GM21423 (cell line): ENCODE measurements around the gene BORCS8.

Experiments
- ATAC-seq: cut with Tn5 transposase; IDR thresholded peaks from one replicate; pipeline ENCODE4 v1.9.1; 2021; ENCODE audit warnings: mild to moderate bottlenecking, moderate library complexity; ENCODE audit not compliant: unreplicated experiment

Gene BORCS8

DNA sequence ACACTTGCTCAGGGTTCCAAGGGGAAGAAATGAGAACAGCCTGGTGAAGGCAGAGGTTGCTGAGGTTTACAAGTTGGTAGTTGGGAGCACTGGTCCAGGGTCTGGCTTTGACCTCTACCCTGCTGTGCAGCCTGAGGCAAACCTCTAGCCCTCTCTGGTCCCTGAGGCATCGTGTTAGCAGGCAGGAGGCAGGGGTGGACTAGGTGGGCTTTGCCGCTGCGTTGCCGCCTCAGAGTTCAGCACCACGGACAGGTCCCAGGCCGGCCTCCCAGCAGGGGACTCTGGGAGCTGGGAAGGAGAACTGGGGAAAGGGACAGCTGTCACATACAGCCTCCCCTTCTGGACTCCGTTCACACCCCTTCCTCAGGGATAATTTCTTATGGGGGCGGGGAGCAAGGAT is 22.9 kb upstream of the BORCS8 start:
- ATAC-seq: no peak

DNA sequence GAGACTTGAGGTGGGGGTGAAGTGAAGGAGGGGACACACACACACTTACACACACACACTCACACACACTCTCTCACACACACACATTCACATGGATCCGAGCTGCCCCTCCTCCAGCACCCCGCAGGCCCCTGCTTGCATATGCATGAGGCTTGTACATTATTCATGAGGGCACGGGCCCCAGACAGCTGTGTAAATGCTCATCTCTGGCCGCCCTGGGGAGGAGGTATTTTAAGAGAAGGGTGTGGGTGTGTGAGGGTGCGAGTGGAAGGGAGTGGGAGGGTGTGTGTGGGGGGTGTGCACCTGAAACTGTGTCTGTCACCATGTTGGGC is 22.2 kb upstream of the BORCS8 start:
- no peak for ATAC-seq

DNA sequence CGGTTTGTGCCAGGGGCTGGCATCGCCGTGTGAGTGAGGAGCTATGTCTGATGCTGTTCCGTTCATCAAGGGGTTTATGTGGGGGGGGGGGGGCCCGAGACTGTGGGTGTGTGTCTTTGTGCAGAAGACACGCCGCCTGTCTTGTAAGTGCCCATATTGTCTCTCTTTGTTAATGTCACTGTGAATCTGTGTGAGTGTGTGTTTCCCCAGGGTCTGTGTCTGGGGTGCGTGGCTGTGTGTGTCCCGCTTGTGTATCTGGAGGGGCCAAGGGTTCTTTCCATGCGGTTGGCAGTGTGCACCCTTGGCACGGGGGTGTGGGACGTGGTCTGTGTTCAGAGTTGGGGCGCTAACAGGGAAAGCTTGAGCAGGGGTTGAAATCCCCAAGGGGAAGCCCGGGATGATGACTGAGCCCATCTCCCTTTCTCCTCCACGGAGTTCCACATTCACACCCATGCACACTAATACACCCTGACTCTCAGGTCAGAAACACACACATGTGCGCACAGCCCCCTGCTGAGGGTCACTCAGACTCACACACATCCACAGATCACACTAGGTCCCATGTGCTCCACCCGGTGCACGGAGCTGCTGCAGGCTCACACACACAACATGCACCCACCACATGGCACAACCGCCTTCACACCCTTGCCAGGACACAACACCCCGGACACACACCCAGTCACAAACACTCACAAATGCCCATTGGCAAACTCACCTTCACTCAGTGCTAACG is 21.6 kb upstream of the BORCS8 start:
- ATAC-seq: no peak

DNA sequence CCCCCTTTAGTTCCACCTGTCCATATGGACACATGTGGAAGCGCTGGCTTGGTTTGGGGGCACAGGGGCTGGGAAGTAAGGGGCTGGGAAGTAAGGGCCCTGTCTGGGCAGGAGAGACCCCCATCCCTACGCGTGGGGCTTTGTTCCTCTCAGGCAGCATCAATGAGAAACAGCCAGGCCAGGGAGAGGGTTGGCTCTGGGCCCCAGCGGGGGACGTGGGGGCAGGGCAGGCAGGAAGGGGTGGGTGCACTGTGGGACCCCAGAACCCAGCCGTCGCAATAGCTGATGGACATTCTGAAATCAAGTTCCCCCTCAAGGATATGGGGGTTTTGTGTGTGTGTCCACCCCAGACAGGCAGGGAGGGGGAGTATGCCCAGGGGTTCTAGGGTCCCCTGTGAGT is 21.0 kb upstream of the BORCS8 start:
- ATAC-seq: no peak

DNA sequence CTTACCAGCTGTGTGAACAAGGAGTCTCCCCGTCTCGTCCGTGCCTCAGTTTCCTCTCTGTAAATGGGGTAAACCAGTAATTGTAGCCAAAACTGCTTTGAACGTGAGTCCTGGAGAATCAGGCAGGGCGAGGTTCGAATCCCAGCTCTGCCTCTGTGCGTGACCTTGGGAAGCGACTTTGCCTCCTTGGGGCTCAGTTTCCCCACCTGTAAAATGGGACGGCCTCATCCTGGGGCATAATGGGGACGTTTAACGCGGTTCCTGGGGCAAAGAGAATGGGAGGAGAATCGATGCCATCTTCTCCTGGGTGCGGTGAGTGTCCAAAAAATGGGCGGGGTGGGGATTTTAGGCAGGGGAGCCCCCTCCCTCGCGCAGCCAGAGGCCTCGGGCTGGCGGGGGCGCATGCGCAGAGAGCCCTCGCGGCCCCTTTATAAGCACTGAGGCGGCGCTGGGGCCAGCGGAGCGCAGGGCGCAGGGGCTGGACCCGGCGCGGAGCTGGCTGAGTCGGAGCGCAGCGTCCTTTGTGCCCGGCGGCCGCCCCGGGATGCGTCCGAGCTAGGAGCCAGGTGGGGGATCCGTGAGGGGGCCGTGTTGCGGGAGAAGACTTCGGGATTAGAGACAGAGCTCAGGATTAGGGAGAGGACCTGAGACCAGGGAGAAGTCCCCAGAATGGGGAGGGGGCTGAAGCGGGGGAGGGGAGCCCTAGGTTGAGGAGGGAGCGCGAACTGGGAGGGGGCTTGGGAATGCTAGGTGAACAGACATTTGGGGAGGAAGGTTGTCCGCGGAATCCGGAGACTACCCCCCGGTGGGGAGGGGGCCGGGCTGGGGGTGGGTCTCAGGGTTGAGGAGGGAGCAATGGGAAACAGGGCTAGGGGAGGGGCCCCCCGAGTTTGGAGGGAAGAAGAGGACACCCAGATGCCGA is 19.8 kb upstream of the BORCS8 start, which contains the start of gene NCAN:
Gene NCAN, plus strand, starts transcription at position 460 of the 922 bp plus-strand sequence. CDS start 4,996 bp downstream, outside the sequence.
- no peak for ATAC-seq

DNA sequence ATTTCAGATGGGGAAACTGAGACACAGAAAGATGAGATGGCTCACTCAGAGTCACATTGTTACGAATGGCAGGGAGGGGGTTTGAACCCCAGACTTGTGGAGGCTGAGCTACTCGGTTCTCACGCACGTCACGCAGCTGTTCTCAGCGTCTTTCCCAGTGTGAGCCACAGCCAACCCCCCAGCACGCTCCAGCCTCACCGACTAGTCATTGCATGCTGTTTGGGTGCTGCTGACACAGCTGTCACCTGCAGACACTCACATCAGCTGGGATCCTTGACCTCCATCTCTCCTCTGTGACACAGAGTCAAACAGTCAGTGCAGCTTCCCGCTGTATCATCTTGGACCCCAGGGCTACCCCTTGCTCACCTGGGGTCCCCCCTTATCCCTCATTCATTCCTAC is 17.4 kb upstream of the BORCS8 start:
- ATAC-seq: no peak

DNA sequence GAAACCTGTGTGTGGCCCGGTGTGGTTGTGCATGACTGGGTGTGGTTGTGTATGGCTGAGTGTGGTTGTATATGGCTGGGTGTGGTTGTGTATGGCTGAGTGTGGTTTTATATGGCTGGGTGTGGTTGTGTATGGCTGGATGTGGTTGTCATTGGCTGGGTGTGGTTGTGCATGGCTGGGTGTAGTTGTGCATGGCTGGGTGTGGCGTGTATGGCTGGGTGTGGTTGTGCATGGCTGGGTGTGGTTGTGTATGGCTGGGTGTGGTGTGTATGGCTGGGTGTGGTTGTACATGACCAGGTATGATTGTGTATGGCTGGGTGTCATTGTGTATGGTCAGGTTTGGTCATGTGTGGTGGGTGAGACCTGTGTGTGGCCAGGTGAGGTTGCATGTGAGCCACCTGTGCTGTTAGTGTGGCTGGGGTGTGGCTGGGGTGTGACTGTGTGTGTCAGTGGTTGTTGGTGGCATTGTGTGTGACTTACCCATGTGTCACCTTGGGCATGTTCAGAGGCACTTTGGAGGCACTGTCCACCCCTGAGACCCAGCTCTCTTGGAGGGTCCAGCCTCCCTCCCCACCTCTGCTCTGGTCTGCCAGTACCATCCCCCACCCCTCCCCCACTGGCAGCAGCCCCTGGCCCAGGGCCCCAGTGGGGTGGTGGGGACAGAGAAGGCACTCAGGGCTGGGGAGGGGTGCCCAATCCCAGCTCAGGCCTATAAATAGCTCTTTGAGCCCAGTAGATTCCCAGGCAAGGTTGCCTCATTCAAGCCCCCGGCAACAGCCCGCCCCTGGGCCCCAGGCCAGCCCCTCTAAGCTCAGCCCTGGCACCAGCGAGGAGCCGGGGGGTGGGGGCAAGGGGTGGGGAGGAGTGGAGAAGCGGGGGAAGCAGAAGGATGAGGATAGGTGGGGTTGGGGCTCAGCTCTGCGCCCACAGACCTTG is 16.0 kb upstream of the BORCS8 start:
- no peak for ATAC-seq

DNA sequence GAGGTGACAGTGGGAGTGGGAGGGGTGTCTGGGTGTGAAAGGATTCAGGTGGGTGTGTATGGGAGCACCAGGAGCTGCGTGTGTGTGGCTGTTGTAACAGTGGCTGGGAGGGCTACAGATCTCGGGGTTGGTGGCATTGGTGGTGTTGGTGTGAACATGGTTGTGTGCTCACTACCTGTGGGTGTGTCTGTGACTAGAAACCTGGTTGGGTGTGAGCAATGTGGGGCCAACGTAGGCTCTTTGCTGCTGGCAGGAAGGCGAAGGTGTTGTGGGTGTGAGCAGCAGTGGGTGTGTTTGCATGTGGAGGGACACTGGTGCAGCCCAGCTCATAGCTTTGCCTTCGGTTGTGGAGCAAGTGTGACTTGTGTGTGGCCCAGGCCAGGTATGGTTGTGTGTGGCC is 15.0 kb upstream of the BORCS8 start:
- ATAC-seq: no peak

DNA sequence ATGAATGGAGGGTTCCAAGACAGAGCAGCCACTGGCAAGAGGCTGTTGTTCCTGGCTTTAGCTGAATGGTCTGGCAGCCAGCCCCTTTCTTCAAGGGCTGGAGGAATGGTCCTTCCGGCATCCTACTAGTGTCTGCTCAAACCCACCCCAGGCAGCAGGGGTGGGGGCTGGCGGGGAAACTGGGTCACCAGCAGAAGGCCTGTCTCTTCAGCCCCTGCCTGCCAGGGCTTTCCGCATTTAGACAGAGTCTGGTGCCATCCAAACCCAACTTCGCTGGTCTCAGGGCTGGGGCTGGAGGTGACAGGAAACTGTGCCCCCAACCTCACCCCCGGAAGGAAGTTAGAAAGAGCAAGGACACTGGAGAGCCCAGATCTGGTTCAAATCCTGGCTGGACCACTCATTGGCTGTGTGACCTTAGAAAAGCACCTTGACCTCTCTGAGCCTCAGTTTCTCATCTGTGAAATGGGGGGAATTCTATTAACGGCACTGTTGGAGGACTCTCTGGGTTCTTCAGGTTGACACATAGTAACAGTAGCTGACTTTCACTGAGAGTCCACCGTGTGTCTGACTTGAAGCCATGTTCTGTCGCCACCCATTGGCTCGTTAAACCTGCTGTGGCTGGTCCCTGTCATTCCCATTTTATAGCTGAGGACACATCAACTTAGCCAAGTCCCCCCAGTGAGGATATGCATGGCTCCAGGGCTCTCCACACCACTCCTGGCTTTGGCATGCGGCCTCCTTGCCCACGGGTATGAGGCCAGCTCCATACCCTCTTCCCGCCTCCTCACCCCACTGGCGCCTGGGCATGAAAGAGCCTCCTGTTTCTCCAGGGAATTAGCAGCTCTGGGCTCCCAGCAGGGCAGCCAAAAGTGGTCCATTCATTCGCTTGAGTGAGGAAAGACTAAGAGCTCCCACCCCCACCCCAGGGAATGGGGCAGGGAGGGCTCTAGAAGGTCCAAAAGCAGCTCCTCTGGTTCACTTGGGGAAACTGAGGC is 13.8 kb upstream of the BORCS8 start:
- no peak for ATAC-seq

DNA sequence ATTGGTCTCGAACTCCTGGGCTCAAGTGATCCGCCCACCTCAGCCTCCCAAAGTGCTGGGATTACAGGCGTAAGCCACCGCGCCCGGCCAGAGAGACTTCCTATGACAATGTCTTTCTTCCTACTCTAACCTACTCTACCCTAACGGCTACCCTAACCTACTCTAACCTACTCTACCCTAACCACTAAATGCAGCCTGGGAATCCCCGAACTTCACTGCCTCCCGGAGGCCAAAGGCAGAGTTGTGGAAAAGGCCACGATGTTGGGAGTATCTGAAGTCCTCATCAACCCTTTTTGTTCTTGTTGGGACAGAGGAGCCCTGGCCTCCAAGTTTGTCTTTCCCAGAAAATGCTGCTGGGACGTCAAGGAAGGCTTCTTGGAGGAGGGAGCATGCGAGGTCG is 12.2 kb upstream of the BORCS8 start:
- no peak for ATAC-seq

DNA sequence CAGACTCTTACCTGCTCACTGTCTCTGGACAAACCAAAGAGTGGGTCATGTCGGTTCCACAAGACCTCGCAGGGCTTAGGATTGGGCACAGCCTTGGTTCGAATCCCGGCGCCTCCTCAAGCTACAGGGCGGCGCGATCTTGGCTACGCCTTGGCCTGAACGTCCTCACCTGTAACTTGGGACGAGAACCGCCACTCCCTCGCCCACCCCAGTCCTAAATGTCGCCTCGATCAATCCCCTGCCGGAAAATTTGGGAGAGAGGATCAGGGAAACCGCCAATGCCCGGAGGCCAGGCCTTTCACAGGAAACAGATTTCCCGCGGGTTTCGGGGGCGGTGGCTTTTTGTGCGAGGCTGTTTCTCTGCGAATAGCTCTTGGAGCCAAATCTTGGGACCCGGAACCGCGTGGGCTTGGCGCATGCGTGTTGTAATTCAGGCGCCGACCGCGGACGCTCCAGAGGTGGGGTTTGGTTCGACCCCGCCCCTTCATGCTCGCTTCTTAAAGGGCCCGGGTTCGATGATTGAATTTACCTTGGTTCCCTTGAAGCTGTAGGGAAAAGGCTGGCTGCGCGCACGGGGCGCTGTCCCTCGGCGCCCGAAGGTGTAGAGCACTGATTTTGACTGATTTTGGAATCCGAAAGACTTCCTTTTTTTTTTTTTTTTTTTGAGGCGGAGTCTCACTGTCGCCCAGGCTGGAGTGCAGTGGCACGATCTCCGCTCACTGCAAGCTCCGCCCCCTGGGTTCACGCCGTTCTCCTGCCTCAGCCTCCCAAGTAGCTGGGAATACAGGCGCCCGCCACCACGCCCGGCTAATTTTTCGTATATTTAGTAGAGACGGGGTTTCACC is 11.3 kb upstream of the BORCS8 start, which contains the start of gene NR2C2AP:
Gene NR2C2AP, minus strand, starts transcription at position 403 of the 845 bp plus-strand sequence. Its CDS starts 354 bp downstream, at position 49.
- ATAC-seq: peak; percentile 79

DNA sequence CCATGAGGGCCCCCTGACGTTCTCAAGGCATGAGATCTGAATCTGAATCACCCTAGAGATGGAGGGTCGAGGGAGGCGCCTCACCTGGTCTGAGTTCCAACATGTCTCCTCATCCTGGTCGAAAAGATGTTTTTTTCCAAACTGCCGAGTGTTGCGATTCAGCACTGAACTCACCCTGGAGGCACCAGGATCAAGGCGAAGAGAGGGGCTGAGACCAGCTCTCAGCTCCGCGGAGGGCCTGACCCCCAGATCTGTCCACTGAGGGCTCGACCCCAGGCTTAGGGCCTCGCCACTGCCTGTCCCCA is 10.7 kb upstream of the BORCS8 start:
- no peak for ATAC-seq

DNA sequence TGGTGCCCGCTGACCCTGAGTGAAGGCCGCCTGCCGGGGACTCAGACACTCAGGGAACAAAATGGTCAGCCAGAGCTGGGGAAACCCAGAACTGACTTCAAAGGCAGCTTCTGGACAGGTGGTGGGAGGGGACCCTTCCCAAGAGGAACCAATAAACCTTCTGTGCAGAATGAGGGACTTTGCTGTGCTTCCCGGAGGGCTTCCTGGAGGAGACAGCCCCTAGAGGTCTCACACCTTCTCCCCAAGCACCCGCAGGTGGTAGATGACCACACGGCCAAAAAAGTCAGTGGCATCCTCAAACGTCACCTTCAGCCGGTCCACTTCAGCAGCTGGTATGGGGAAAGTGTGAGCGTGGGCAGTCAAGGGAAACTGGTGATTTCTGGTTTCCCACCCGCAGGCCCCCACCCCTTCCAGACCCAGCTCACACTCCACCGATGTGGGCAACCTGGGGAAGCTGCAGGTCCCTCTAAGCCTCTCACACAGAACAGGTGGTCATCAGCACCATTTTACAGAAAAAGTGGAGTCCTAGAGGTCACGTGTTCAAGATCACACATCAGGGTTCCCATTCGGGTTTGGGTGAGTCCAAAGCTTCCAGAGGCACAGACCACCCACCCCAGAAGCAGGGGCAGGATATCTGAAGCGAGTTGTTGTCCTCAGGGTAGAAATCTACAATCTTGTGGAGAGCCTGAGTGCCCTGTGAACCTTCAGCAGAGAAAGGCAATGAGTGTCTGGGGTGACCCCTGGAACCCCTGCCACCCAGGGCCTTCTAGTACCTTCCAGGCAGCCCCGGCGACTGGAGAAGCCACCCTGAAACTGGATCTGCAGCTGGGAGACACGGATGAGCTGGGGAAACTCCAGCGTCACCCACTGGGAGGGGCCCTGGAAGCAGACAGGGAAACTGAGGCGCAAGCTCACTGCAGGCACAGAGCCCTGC is 10.0 kb upstream of the BORCS8 start:
- no peak for ATAC-seq

DNA sequence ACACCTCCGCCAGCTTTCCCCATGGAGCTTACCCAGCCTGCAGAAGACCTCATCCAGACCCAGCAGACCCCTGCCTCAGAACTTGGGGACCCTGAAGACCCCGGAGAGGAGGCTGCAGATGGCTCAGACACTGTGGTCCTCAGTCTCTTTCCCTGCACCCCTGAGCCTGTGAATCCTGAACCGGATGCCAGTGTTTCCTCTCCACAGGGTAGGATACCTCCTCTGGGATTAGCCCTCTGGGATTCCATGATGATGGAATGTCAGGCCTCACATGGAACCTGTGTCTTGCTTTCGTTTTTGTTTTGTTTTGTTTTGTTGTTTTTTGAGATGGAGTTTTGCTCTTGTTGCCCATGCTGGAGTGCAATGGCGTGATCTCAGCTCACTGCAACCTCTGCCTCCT is 2.0 kb upstream of the BORCS8 start:
- ATAC-seq: no peak

DNA sequence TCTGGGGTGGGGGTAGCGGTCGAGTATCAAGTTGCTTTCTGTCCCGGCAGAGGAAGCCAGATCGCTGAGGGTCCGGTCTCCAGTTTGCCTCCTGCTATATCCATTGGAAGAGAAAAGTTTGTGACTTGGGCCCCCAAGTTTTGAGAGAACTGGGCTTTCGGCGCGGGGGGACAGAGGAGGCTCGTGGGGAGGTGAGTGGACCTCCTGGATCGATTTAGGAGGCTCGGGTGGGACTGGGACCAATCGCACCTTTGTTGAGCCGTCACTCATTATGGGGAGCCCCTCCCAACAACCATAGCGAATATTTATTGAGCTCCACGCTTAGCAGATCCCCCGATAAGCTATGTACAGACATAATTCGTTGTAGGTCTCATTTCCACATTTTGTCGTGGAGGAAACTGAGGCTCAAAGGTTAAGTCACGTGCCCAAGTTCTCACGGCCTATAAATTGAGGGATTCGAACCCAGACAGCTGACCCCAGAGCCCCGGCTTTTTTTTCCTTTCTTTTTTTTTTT is 1.0 kb upstream of the BORCS8 start:
- no peak for ATAC-seq

DNA sequence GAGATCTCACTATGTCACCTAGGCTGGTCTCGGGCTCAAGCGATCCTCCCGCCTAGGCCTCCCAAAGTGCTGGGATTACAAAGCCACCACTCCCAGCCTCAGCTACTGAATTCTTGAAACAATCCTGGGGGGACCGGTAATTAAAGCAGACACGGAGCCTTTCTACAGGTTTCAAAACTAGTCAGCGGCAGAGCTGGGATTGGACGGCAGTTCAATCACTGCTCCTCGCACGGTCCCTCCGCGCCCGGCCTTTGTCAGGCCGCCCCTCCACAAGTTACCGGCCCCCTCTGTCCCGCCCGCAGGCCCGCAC is 229 bp downstream of the BORCS8 start:
- no peak for ATAC-seq

DNA sequence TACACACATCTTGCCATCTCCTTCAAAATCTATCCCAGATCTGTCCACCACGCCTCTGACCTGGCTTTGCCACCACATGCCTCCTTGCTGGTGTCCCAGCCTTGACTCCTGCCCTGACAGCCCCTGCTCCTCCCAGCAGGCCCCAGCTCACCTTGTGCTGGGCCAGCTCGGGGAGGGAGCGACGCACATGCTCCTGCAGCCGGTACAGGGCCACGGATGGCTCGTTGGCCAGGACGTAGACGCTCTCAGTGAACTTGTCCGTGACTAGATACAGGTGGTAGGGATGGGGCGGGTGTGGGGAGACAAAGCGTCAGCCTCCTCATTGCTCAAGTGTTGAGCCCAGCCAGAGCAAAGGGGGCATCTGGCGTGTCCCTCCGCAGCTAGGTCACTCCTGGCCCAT is 5.2 kb downstream of the BORCS8 start:
- ATAC-seq: no peak
